Tibial nerve (tissue), 3 donors: Measurements from ENCODE around the gene TGDS.

Experiments
- CTCF ChIP-seq, 5 experiments: fragments of 200-600 bp in 3 of 5; fragments of 450-650 bp in 2 of 5; sonication (generic) in 3 of 5; IDR thresholded peaks; one replicate each; pipeline ENCODE4 v1.5.1; 2016 to 2019; ENCODE audit warnings: antibody characterized with exemption in 5 of 5, mild to moderate bottlenecking in 3 of 5, moderate library complexity in 2 of 5
- POLR2A ChIP-seq, 2 donors: fragments of 450-650 bp; IDR thresholded peaks; one replicate each; pipeline ENCODE4 v1.6.1; 2017; ENCODE audit warnings: antibody characterized with exemption in 2 of 2, mild to moderate bottlenecking in 2 of 2, moderate library complexity in 2 of 2

- no peak for TF ChIP-seq POLR2A (IDR thresholded peaks at IDR 0.05)
- no peak for TF ChIP-seq CTCF (IDR thresholded peaks at IDR 0.05)
These were observed 60.2 kb downstream of the TGDS start for GRCh38 chr13:94535775-94536174.
